GM21576 (cell line): ENCODE data around the gene SETDB2.

Experiments
- ATAC-seq: cut with Tn5 transposase; IDR thresholded peaks from one replicate; pipeline ENCODE4 v1.9.1; 2021; ENCODE audit warnings: mild to moderate bottlenecking, moderate library complexity; ENCODE audit not compliant: unreplicated experiment

The SETDB2 gene

GRCh38 chr13:49528161-49528560, 84.1 kb downstream of the SETDB2 start:
- ATAC-seq, result no peak

- ATAC-seq, result no peak
Measured at GRCh38 chr13:49530457-49530856, 86.4 kb downstream of the SETDB2 start.

DNA sequence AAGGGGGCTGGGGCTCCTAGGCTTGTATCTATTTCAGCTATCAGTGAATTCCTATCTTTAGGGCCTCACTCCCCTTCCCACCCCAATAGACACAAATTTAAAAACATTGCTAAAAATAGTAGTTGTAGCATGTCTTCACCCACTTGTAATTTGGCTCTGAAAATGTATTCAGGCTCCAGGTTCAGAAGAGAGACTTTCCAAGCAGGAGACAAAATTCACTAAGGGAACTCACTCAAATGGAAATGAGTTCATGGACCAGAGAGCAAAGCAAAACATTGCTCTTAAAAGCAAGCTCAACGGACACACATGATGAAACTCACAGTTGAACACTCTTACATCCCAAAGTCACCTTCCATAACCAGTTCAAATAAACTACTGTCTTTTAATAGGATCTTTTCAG, 88.5 kb downstream of the SETDB2 start:
- no peak for ATAC-seq

DNA sequence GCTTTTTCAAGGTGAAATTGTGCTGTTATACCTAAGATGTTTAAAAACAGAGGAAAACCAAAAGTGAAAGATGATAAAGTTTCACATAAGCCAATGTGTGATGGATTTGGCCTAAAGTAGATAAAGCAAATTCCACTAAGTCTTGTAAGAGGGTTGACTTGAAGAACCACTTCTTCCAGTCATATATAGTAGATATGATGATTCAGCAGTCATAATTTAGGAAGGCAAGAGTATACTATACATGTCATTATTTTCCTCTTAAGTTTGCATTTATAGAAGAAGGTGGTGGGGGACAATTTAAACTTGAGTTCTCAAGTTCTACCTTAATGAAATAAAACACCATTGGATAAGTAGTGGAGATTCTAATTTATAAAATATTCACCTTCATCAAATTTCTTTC, 88.9 kb downstream of the SETDB2 start:
- ATAC-seq, result no peak

- no peak for ATAC-seq
Measured at GRCh38 chr13:49533591-49534269, 89.7 kb downstream of the SETDB2 start.

GRCh38 chr13:49536144-49536873, 92.2 kb downstream of the SETDB2 start:
- no peak for ATAC-seq

DNA sequence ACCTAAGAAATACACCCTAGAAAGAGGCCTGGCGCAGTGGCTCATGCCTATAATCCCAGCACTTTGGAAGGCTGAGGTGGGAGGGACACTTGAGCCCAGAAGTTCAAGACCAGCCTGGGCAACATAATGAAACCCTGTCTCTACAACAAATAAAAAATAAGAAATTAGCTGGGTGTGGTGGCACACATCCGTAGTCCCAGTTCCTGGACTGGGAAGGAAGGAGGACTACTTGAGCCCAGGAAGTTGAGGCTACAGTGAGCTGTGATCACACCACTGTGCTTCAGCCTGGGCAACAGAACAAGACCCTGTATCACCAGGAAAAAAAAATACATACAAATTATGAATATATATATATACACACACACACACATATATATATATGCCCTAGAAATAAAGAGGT, 94.3 kb downstream of the SETDB2 start:
- no peak for ATAC-seq

- no peak for ATAC-seq
Measured at GRCh38 chr13:49539313-49539712, 95.2 kb downstream of the SETDB2 start.

DNA sequence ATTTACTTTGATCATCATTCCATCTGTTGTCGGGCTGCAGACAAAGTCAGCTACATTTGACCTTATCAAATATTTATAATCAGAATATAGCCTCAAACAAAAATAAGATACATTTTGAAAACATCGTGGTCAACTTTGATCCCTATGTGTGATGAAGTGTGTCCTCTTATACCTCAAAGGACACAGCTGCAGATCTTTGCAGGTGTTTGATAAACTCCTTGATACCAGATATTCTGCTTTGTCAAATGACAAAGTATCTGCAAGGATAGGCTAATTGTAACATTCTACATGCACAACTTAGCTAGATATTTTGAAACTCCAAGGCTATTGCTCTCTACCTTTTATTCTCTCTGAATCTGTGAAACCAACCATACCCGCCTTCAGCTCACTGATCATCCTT, 95.7 kb downstream of the SETDB2 start:
- ATAC-seq, result no peak

DNA sequence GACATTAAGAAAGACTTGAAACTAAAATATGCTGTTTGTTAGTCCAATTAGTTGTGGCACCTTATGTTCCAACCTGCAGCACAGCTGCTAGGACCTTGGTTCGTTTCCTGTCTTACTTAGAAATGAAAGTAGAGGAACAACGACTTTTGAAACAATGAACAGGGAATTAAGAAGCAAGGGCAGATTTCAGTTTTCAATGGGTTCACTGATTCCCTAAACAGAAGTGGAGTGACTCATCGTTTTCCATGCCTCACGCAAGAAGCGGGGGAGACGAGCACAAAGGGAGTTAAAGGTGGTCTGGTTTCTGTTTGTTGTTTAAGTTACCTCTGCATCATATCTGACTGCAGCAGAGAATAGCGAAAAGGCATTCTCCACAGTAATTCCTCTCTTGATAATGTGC, 96.5 kb downstream of the SETDB2 start:
- no peak for ATAC-seq

DNA sequence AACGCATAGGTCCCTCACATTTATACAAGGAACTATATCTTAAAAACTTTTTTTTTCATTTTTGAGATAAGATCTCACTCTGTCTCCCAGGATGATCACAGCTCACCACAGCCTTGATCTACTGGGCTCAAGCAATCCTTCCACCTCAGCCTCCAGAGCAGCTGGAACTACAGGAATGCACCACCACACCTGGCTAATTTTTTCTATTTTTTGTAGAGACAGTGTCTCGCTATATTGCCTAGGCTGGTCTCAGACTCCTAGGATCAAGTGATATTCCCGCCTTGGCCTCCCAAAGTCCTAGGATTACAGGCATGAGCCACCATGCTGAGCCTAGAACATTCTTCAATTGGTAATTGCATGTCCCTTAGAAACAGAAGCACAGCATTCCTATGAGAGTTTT, 99.6 kb downstream of the SETDB2 start:
- no peak for ATAC-seq
